ENCODE measurements around the gene ISG20L2. TPM values are rescaled to one million over a fixed set of nuclear protein-coding genes. Genes with fewer than 3 reads are reported as not detected.

ISG20L2 gene
- total and polyA plus RNA-seq, 12 donors = 5.7 to 17.5 (median 13.3) TPM

DNA sequence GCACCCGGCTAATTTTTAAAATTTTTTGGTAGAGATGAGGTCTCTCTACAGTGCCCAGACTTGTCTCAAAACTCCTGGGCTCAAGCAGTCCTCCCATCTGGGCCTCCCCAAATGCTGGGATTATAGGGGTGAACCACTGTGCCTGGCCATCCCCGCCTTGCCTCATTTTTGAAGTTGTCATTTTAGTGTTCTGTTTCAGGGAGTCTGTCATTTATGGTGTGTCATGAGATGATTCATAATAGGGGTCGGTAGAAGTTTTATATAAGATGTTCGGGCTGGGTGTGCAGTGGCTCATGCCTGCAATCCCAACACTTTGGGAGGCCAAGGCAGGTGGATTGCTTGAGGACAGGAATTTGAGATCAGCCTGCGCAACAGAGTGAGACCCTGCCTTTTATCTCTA is 47.2 kb upstream of the ISG20L2 start:
- WGBS, 2 donors = 89 to 90% methylated on average over 5 of the region's 5 CpGs
- Histone ChIP-seq H3K9me3 (no peaks in the 10 kb centered on the region), H3K36me3 (peaks cover 0 to 30% (median 0%) of the 10 kb centered on the region in 9 donors), H3K27ac (no peak overlapping the region), H3K27me3 (no peaks in the 10 kb centered on the region), H3K4me1 (peaks cover 11 to 80% (median 54%) of the 10 kb centered on the region in 9 donors), H3K4me3 (no peak overlapping the region)
- ATAC-seq (no peak), DNase-seq (no peak)
- TF ChIP-seq, protein P1, sequence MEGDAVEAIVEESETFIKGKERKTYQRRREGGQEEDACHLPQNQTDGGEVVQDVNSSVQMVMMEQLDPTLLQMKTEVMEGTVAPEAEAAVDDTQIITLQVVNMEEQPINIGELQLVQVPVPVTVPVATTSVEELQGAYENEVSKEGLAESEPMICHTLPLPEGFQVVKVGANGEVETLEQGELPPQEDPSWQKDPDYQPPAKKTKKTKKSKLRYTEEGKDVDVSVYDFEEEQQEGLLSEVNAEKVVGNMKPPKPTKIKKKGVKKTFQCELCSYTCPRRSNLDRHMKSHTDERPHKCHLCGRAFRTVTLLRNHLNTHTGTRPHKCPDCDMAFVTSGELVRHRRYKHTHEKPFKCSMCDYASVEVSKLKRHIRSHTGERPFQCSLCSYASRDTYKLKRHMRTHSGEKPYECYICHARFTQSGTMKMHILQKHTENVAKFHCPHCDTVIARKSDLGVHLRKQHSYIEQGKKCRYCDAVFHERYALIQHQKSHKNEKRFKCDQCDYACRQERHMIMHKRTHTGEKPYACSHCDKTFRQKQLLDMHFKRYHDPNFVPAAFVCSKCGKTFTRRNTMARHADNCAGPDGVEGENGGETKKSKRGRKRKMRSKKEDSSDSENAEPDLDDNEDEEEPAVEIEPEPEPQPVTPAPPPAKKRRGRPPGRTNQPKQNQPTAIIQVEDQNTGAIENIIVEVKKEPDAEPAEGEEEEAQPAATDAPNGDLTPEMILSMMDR (IDR thresholded peaks at IDR 0.05) = no peak
- intact Hi-C loops (cut with DNase I) = no loop called here

DNA sequence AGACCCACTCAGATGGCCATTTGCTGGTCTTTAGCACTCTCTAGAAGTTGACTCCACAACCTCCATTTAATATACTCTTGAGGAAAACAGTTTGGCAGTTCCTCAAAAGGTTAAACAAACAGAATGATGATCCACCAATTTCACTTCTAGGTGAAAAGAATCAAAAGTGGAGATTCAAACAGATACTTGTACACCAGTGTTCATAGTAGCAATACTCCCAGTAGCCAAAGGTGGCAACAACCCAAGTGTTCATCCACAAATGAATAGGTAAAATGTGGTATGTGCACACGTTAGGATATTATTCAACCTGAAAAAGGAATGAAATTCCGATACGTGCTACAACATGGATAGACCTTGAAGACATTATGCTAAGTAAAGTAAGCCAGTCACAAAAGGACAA is 45.0 kb upstream of the ISG20L2 start:
- 92 to 94% methylated on average over 3 of the region's 3 CpGs for WGBS, 2 donors
- Histone ChIP-seq H3K9me3 (no peaks in the 10 kb centered on the region), H3K4me1 (peaks cover 23 to 91% (median 70%) of the 10 kb centered on the region in 9 donors), H3K4me3 (peak overlapping the region in 1 of 10 donors; percentile 6), H3K27ac (peak overlapping the region in 8 of 10 donors; percentile 12 to 73 (median 46)), H3K36me3 (peaks cover 0 to 30% (median 0%) of the 10 kb centered on the region in 9 donors), H3K27me3 (no peaks in the 10 kb centered on the region)
- intact Hi-C loops (cut with DNase I) = loop anchor here in 1 of 10 donors (5.0 kb wide), 1 partner anchor 36 kb away; no protein-coding TSS in a partner anchor
- DNase-seq (no peak), ATAC-seq (no peak)
- TF ChIP-seq, protein P1 (IDR thresholded peaks at IDR 0.05) = peak in 1 of 9 donors; percentile 6

DNA sequence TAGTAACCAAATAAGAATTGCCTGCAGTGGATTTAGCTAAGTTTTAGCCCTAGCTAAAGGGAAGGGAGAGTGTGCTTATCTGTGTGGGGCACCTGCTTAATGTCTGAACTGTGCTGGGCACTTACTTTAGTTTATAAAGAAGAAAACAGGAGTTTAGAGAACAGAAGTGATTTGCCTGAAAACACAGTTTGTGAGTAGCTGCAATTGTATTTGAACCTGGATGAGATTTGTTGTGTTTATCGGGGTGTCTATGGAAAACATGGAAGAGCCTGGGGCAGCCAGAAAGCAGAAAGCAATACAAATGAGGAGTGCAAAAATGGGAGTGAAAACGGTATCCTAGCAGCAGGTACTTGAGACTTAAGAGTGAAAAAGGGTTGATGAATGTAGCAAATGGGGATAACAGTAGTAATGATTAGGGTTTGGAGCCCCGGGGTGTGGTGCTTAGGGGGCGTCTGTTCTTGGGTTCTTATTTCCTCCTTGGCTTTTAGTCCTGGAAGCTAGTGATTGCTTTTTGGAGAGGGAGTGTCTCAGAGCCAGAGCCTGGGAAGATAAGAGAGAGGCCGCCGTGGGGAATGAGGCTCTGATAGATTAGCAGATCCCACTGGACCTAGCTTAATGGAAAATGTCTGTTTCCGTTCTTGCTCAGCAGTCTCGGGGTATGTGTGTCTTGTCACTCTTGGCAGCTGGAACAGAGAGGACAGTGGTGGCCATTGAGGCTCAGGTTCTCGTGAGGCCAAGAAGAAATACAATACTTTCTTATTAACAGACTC is 44.3 kb upstream of the ISG20L2 start:
- Histone ChIP-seq H3K4me3 (peak overlapping the region in 2 of 10 donors; percentile 6 to 11), H3K27ac (peak overlapping the region in 8 of 10 donors; percentile 12 to 73 (median 46)), H3K9me3 (no peaks in the 10 kb centered on the region), H3K27me3 (no peaks in the 10 kb centered on the region), H3K36me3 (peaks cover 0 to 30% (median 0%) of the 10 kb centered on the region in 9 donors), H3K4me1 (peaks cover 24 to 90% (median 75%) of the 10 kb centered on the region in 9 donors)
- WGBS, 2 donors = 12 to 21% methylated on average over 9 of the region's 9 CpGs
- ATAC-seq = peak; percentile 46 to 78 (median 68)
- intact Hi-C loops (cut with DNase I) = loop anchor here in 1 of 10 donors (5.0 kb wide), 1 partner anchor 36 kb away; no protein-coding TSS in a partner anchor
- peak in 1 of 2 donors; percentile 53 for DNase-seq
- TF ChIP-seq, protein P1 (IDR thresholded peaks at IDR 0.05) = no peak

- Histone ChIP-seq H3K27me3 (no peaks in the 10 kb centered on the region), H3K4me3 (no peak overlapping the region), H3K27ac (peak overlapping the region in 6 of 10 donors; percentile 23 to 73 (median 47)), H3K9me3 (no peaks in the 10 kb centered on the region), H3K4me1 (peaks cover 21 to 83% (median 69%) of the 10 kb centered on the region in 9 donors), H3K36me3 (peaks cover 0 to 30% (median 0%) of the 10 kb centered on the region in 9 donors)
- TF ChIP-seq, protein P1 (IDR thresholded peaks at IDR 0.05) = no peak
- DNase-seq = no peak
- WGBS, 2 donors = 76 to 85% methylated on average over 3 of the region's 3 CpGs
- no peak for ATAC-seq
- intact Hi-C loops (cut with DNase I) = loop anchor here in 1 of 10 donors (5.0 kb wide), 1 partner anchor 35 kb away; no protein-coding TSS in a partner anchor
These were observed 43.7 kb upstream of the ISG20L2 start for GRCh38 chr1:156772222-156772621.
